HEK293T (cell line): Measurements from ENCODE around the gene SLC22A2.

Experiments
- ARNT ChIP-seq: fragments of 450-650 bp; IDR thresholded peaks from 2 replicates; pipeline ENCODE4 v1.6.1; 2017; ENCODE audit warnings: mild to moderate bottlenecking
- BHLHE40 ChIP-seq: fragments of 450-650 bp; IDR thresholded peaks from 2 replicates; pipeline ENCODE4 v1.6.1; 2016; ENCODE audit warnings: mild to moderate bottlenecking, moderate library complexity, borderline replicate concordance
- CTBP1 ChIP-seq: fragments of 450-650 bp; IDR thresholded peaks from 2 replicates; pipeline ENCODE4 v1.6.1; 2016; ENCODE audit warnings: borderline replicate concordance
- ELF4 ChIP-seq: fragments of 450-650 bp; IDR thresholded peaks from 2 replicates; pipeline ENCODE4 v1.6.1; 2017; ENCODE audit warnings: antibody characterized with exemption
- FOXA1 ChIP-seq: fragments of 450-650 bp; IDR thresholded peaks from 2 replicates; pipeline ENCODE4 v1.6.1; 2016; ENCODE audit warnings: mild to moderate bottlenecking
- FOXK2 ChIP-seq: fragments of 450-650 bp; IDR thresholded peaks from 2 replicates; pipeline ENCODE4 v1.6.1; 2016; ENCODE audit warnings: mild to moderate bottlenecking
- FOXM1 ChIP-seq: fragments of 450-650 bp; IDR thresholded peaks from 2 replicates; pipeline ENCODE4 v1.6.1; 2017; ENCODE audit warnings: mild to moderate bottlenecking, borderline replicate concordance
- HDGF ChIP-seq: fragments of 450-650 bp; IDR thresholded peaks from 2 replicates; pipeline ENCODE4 v1.6.1; 2017; ENCODE audit warnings: antibody characterized with exemption, borderline replicate concordance
- NFRKB ChIP-seq: fragments of 450-650 bp; IDR thresholded peaks from 2 replicates; pipeline ENCODE4 v1.6.1; 2016; ENCODE audit warnings: mild to moderate bottlenecking, moderate library complexity
- PKNOX1 ChIP-seq: fragments of 450-650 bp; IDR thresholded peaks from 2 replicates; pipeline ENCODE4 v1.6.1; 2016
- SP1 ChIP-seq: fragments of 450-650 bp; IDR thresholded peaks from 2 replicates; pipeline ENCODE4 v1.6.1; 2017
- SUZ12 ChIP-seq: fragments of 450-650 bp; IDR thresholded peaks from 2 replicates; pipeline ENCODE4 v1.6.1; 2016; ENCODE audit warnings: mild to moderate bottlenecking
- TARDBP ChIP-seq: fragments of 450-650 bp; IDR thresholded peaks from 2 replicates; pipeline ENCODE4 v1.6.1; 2016

GRCh38 chr6:160258346-160259142 lies at the start of gene SLC22A2:
- TF ChIP-seq SP1 (no peak), BHLHE40 (no peak), SUZ12 (no peak), ARNT (no peak), NFRKB (no peak), FOXA1 (no peak), PKNOX1 (no peak), FOXK2 (no peak), FOXM1 (no peak), HDGF (no peak), TARDBP (no peak), CTBP1 (no peak), ELF4 (no peak)
